NCI-H82 (cell line): ENCODE data around the gene CLDN22.

Experiments used
- DNase-seq: peaks from one replicate; lab custom pipeline; 2025; lab: John Stamatoyannopoulos, UW

Gene CLDN22

GRCh38 chr4:183321516-183321915 is 1.4 kb upstream of the CLDN22 start:
- DNase-seq = no peak

GRCh38 chr4:183321079-183321478 is 1.0 kb upstream of the CLDN22 start:
- no peak for DNase-seq

GRCh38 chr4:183318656-183319055 is 1.4 kb downstream of the CLDN22 start:
- DNase-seq = no peak

GRCh38 chr4:183314806-183315205 is 5.3 kb downstream of the CLDN22 start:
- no peak for DNase-seq

- no peak for DNase-seq
These were observed 5.7 kb downstream of the CLDN22 start for GRCh38 chr4:183314336-183314735.

GRCh38 chr4:183312841-183313240 is 7.2 kb downstream of the CLDN22 start:
- DNase-seq = no peak

GRCh38 chr4:183306811-183307210 is 13.3 kb downstream of the CLDN22 start:
- DNase-seq = peak; percentile 58

- no peak for DNase-seq
These were observed 15.5 kb downstream of the CLDN22 start for GRCh38 chr4:183304538-183304937.

- DNase-seq = no peak
These were observed 16.0 kb downstream of the CLDN22 start for GRCh38 chr4:183304067-183304466.

GRCh38 chr4:183303301-183303700 is 16.8 kb downstream of the CLDN22 start:
- DNase-seq = no peak

- no peak for DNase-seq
These were observed 19.4 kb downstream of the CLDN22 start for GRCh38 chr4:183300655-183301054.

- DNase-seq = no peak
These were observed 20.0 kb downstream of the CLDN22 start for GRCh38 chr4:183300070-183300469.

- DNase-seq = no peak
These were observed 20.6 kb downstream of the CLDN22 start for GRCh38 chr4:183299464-183299863.

- no peak for DNase-seq
These were observed 22.4 kb downstream of the CLDN22 start for GRCh38 chr4:183297675-183298074.

GRCh38 chr4:183295711-183296110 is 24.4 kb downstream of the CLDN22 start:
- DNase-seq = no peak

GRCh38 chr4:183291070-183291469 is 29.0 kb downstream of the CLDN22 start:
- no peak for DNase-seq

GRCh38 chr4:183289688-183290087 is 30.4 kb downstream of the CLDN22 start:
- DNase-seq = peak; percentile 0

- DNase-seq = peak; percentile 0
These were observed 31.1 kb downstream of the CLDN22 start for GRCh38 chr4:183288955-183289354.

- DNase-seq = no peak
These were observed 32.4 kb downstream of the CLDN22 start for GRCh38 chr4:183287677-183288076.

GRCh38 chr4:183287309-183287659 is 32.8 kb downstream of the CLDN22 start:
- no peak for DNase-seq

GRCh38 chr4:183286590-183287308 is 33.3 kb downstream of the CLDN22 start:
- no peak for DNase-seq

GRCh38 chr4:183285886-183286285 is 34.2 kb downstream of the CLDN22 start:
- no peak for DNase-seq

GRCh38 chr4:183284965-183285364 is 35.1 kb downstream of the CLDN22 start:
- DNase-seq = no peak

- no peak for DNase-seq
These were observed 35.8 kb downstream of the CLDN22 start for GRCh38 chr4:183284258-183284785.
